IPS DF 4.7 (cell line): Measurements from ENCODE around the gene CPAMD8.
"Not testable (repeated sequence)": the region's sequence is repeated elsewhere in the genome, so short reads cannot be mapped to it uniquely, and the experiment has no call there.

Source experiments
- DNase-seq: peaks from one replicate; pipeline ENCODE4 v3.0.0-alpha.2; 2013; ENCODE audit warnings: low spot score; ENCODE audit errors: extremely low read depth

CPAMD8 gene

GRCh38 chr19:17001603-17002183, 24.9 kb downstream of the CPAMD8 start:
- DNase-seq, result no peak

- no peak for DNase-seq
Measured at GRCh38 chr19:16998635-16999194, 27.9 kb downstream of the CPAMD8 start.

GRCh38 chr19:16996838-16997490, 29.6 kb downstream of the CPAMD8 start:
- not testable (repeated sequence) for DNase-seq

GRCh38 chr19:16988661-16989060, 37.9 kb downstream of the CPAMD8 start:
- DNase-seq, result no peak

- DNase-seq, result no peak
Measured at GRCh38 chr19:16985403-16985802, 41.2 kb downstream of the CPAMD8 start.

GRCh38 chr19:16982586-16982985, 44.0 kb downstream of the CPAMD8 start:
- not testable (repeated sequence) for DNase-seq

GRCh38 chr19:16978839-16979802, 47.5 kb downstream of the CPAMD8 start:
- no peak for DNase-seq

- no peak for DNase-seq
Measured at GRCh38 chr19:16978156-16978555, 48.5 kb downstream of the CPAMD8 start.

- DNase-seq, result no peak
Measured at GRCh38 chr19:16977306-16977705, 49.3 kb downstream of the CPAMD8 start.

GRCh38 chr19:16976446-16976845, 50.2 kb downstream of the CPAMD8 start:
- no peak for DNase-seq

GRCh38 chr19:16970821-16971220, 55.8 kb downstream of the CPAMD8 start:
- DNase-seq, result no peak

GRCh38 chr19:16969135-16969534, 57.5 kb downstream of the CPAMD8 start:
- DNase-seq, result no peak

GRCh38 chr19:16960996-16961822, 65.4 kb downstream of the CPAMD8 start:
- DNase-seq, result peak; percentile 36

GRCh38 chr19:16958277-16958676, 68.3 kb downstream of the CPAMD8 start:
- not testable (repeated sequence) for DNase-seq

- DNase-seq, result no peak
Measured at GRCh38 chr19:16957855-16958254, 68.8 kb downstream of the CPAMD8 start.

GRCh38 chr19:16957151-16957701, 69.4 kb downstream of the CPAMD8 start:
- DNase-seq, result no peak

- DNase-seq, result no peak
Measured at GRCh38 chr19:16955161-16955560, 71.4 kb downstream of the CPAMD8 start.

GRCh38 chr19:16952046-16952445, 74.6 kb downstream of the CPAMD8 start:
- DNase-seq, result no peak

GRCh38 chr19:16951529-16951928, 75.1 kb downstream of the CPAMD8 start:
- no peak for DNase-seq

GRCh38 chr19:16949496-16950023, 77.0 kb downstream of the CPAMD8 start:
- DNase-seq, result no peak
